HG03159 (cell line): ENCODE results near the gene LMBRD2.

Experiments used
- ATAC-seq: cut with Tn5 transposase; IDR thresholded peaks from one replicate; pipeline ENCODE4 v1.9.1; 2021; ENCODE audit warnings: mild to moderate bottlenecking, moderate library complexity; ENCODE audit not compliant: unreplicated experiment

The LMBRD2 gene

DNA sequence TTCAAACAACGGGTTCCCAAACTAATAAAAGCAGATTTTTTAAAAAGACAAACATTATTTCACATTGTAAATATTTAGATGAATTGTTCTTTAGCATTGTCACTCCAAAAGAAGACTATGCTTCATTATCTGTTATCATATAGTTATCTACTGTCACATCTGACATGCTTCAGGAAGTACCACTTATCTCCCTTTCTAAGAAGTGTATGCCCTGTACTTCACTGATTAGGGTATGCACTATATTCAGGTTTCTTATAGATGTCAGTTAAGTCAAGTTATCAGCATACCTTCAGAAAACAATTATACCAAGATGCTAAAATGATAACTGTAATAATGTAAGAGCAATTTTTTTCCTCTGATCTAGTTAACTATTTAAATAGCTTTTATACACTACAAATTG lies 40.4 kb downstream of the LMBRD2 start:
- ATAC-seq = no peak

DNA sequence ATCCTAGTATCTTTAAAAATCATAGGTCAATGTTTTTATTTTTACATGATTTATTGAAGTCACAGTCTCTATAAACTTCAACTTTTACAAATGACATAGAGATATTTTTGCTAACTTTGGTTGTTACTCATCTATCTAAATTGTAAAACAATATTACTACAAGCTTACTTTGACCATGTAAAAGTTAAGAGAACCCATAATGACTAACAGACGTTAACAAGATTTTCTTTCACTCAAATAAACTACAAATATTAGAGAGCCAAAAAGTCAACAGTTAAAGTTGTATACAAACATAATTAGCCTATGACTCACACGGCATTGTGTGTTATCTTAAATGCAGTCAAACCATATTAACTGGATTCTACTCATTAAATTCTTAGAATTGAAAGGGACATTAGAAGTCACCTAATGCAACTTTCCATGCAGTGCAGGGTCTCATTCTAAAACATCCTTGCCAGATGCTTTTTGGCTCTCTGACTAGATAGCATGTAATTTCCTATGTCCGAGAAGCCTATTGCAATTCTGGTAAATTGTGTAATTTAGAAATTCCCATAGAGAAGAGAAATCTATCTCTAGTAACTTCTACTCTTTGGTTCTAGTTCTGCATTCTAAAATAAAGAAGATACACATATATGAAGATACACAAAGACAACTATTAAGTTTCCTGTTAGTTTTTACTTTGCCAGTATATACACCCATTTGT lies 42.8 kb downstream of the LMBRD2 start:
- ATAC-seq = no peak

- no peak for ATAC-seq
These were observed 45.9 kb downstream of the LMBRD2 start for GRCh38 chr5:36105819-36106218.

GRCh38 chr5:36099748-36100147 lies 51.9 kb downstream of the LMBRD2 start:
- ATAC-seq = no peak

- ATAC-seq = no peak
These were observed 55.2 kb downstream of the LMBRD2 start for GRCh38 chr5:36096486-36096885.

- ATAC-seq = peak; percentile 92
These were observed 61.7 kb downstream of the LMBRD2 start for GRCh38 chr5:36089989-36090388.

- peak; percentile 92 for ATAC-seq
These were observed 72.4 kb downstream of the LMBRD2 start for GRCh38 chr5:36079200-36079781.

DNA sequence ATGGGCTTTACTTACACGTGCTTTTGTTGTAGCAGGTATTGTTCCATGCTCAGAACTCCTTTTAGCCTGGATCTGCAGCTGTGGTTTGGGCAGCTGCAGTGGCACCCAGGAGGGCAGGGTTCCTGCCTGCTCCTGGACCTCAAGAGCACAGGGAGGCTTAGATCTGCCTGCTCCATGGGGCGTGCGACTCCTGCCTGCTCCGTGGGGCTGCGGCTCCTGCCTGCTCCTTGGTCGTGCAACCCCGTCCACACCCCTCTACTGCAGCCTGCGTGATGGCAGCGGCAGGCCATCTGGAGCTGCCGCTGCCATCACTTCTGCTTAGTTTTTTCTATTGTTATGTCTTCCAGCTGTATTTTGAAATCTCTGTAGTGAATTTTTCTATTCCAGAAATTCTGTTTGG lies 73.3 kb downstream of the LMBRD2 start:
- ATAC-seq = no peak

DNA sequence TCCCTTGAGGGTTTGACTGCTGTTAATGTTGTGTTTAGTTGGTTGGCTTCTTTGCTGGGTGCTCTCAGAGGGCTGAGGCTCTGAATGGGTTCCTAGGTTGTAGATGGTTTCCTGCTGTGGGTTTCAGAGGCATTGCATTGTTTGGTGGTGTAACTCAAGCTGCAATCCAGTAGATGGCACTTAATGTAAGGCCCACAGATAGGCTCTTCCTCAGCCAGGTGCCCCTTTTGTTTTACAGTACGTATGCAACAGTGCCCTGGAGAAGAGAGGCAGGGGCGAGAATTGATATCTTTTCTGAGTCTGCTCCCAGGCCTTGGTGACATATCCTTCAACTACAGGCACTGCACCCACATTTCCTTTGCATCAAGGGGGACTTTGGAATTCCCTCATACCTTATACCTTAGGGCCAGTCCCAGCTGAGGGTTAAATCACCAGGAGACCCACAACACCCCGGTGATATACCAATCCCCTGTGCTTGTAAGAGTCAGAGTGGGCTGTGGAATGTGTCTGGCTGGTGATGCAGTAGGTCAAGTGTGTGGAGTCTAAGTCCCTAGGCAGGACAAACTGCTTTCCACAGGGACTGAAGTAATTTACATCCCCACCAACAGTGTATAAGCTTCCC lies 78.0 kb downstream of the LMBRD2 start:
- ATAC-seq = peak; percentile 87

GRCh38 chr5:36070687-36071571 lies 80.8 kb downstream of the LMBRD2 start:
- ATAC-seq = peak; percentile 65

GRCh38 chr5:36068751-36069281 lies 82.9 kb downstream of the LMBRD2 start:
- ATAC-seq = no peak

DNA sequence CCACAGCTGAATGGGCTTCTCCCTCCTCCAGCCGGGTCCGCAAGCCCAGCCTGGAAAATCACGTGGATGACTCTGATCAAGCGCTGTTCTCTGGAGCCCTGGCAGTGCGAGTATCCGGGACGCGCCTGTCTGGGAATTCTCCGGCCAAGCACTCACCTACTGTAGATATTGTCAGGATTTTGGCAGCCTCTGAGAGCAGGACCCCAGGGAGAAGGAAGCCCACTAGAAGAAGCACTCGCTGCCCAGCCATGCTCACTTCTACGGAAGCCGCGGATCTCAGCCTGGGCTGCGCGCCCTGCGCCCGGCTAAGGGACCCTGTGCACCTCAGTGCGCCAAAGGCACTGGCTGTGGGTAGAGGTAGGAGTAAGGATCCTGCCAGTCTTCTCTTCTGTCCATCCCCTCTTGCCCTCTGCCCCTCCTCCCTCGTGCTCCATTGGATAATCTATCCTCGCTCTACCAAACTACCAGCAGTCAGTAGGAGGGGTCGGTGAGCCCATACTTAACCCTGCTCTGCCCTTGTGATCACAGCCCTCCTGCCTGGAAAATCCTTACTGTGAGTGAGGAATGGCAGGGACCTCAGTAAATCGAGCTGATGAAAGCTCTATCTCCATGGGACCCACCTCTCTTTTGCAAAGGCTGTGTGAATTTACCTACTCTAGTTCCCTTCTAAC lies 85.0 kb downstream of the LMBRD2 start, which contains the start of gene UGT3A2:
Gene UGT3A2 (minus strand): TSS at position 343 of the 671 bp plus-strand sequence. CDS start 93 bp downstream, at position 250.
- no peak for ATAC-seq

- no peak for ATAC-seq
These were observed 85.6 kb downstream of the LMBRD2 start for GRCh38 chr5:36066001-36066539.

GRCh38 chr5:36060420-36060887 lies 91.2 kb downstream of the LMBRD2 start:
- no peak for ATAC-seq

DNA sequence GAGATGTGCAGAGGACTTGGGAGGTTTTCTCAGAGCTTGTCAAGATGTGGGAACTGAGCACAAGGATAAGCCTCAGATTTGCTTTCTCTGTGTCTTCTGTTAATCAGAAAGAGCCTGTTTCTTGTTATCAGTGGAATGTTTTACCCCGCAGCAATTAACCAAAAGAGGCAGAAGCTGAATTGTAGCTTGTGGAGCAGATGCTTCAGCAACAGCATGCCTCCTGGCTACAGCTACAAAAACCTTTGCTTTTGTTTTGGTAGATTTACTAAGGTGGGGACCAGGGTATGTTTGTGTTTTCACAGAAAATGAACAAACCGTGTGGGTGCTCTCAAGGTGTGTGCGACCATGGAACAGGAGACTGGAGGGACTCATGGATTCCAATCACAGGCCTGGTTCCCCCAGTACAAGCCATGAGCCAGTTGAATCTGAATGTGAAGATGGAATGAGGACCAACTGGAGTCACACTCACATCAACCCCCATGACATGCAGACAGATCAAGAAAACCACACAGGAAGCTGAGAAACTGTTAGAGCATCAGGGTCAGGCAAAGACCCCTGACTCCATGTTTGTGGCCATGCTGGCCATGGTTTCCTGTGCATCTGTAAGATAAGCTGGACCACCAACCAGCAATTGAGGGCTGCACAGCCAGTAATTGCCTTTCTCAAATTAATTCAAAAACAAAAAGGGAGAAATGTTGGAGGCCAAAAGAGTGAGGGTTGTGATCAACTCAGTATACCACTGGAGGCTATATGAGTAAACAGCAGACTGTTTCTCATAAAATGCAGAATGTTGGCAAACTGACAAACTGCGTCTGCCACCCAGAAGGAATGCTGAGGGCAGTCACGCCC lies 91.9 kb downstream of the LMBRD2 start:
- no peak for ATAC-seq

GRCh38 chr5:36058776-36059175 lies 92.9 kb downstream of the LMBRD2 start:
- no peak for ATAC-seq

- no peak for ATAC-seq
These were observed 94.3 kb downstream of the LMBRD2 start for GRCh38 chr5:36057386-36057785.

- no peak for ATAC-seq
These were observed 95.3 kb downstream of the LMBRD2 start for GRCh38 chr5:36056422-36056821.

DNA sequence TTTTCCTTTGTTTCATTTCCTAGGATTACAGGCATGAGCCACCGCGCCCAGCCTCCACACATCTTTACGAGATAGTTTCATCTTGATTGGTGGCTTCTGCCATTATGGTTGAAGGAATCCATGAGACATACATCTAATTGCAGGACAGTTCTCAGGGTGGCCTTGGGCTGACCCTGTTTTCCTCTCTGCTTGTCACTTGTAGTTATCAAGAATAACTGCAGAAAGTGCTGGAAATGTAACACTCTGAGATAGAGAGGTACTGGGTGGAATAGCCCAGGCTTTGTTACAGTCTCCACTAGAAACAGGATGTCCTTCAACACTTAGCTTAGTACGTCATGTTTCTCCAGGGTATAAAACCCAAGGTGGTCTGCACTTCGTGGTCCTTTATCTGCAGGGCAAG lies 95.7 kb downstream of the LMBRD2 start:
- ATAC-seq = no peak
